NCI-H146 treated with DMSO at 0.1 percent for 48 hours (cell line): ENCODE measurements around the gene POMP.
"Not testable (repeated sequence)": the region's sequence is repeated elsewhere in the genome, so short reads cannot be mapped to it uniquely, and the experiment has no call there.

Experiments
- DNase-seq: peaks from one replicate; lab custom pipeline; 2025; ENCODE audit not compliant: unreplicated experiment; lab: John Stamatoyannopoulos, UW

Gene POMP

GRCh38 chr13:28637714-28638355 lies 21.1 kb upstream of the POMP start:
- no peak for DNase-seq

- no peak for DNase-seq
Observed at GRCh38 chr13:28638756-28639155, 20.2 kb upstream of the POMP start.

GRCh38 chr13:28640861-28641599 lies 17.9 kb upstream of the POMP start:
- no peak for DNase-seq

- DNase-seq: no peak
Observed at GRCh38 chr13:28641600-28641926, 17.4 kb upstream of the POMP start.

GRCh38 chr13:28650284-28650683 lies 8.6 kb upstream of the POMP start:
- no peak for DNase-seq

GRCh38 chr13:28651810-28652401 lies 7.0 kb upstream of the POMP start:
- no peak for DNase-seq

GRCh38 chr13:28653111-28653510 lies 5.8 kb upstream of the POMP start:
- no peak for DNase-seq

- no peak for DNase-seq
Observed at GRCh38 chr13:28654276-28654675, 4.7 kb upstream of the POMP start.

GRCh38 chr13:28655561-28655960 lies 3.4 kb upstream of the POMP start:
- no peak for DNase-seq

- DNase-seq: peak; percentile 31
Observed at GRCh38 chr13:28657784-28658538, 969 bp upstream of the POMP start.

- no peak for DNase-seq
Observed at GRCh38 chr13:28658539-28658795, 463 bp upstream of the POMP start.

- DNase-seq: no peak
Observed at GRCh38 chr13:28659621-28659970, 666 bp downstream of the POMP start.

- DNase-seq: no peak
Observed at GRCh38 chr13:28666897-28667488, 8.1 kb downstream of the POMP start.

- DNase-seq: no peak
Observed at GRCh38 chr13:28671126-28671792, 12.3 kb downstream of the POMP start.

- no peak for DNase-seq
Observed at GRCh38 chr13:28678809-28679208, 19.9 kb downstream of the POMP start.

- no peak for DNase-seq
Observed at GRCh38 chr13:28679628-28680027, 20.7 kb downstream of the POMP start.

- DNase-seq: no peak
Observed at GRCh38 chr13:28680541-28680940, 21.6 kb downstream of the POMP start.

- not testable (repeated sequence) for DNase-seq
Observed at GRCh38 chr13:28683169-28683568, 24.2 kb downstream of the POMP start.

- no peak for DNase-seq
Observed at GRCh38 chr13:28684257-28684656, 25.3 kb downstream of the POMP start.

GRCh38 chr13:28685114-28685513 lies 26.2 kb downstream of the POMP start:
- no peak for DNase-seq

- DNase-seq: no peak
Observed at GRCh38 chr13:28685892-28686291, 27.0 kb downstream of the POMP start.
